Tibial nerve (tissue), 3 donors: Measurements from ENCODE around the gene DISC1.

ENCODE experiments used
- POLR2A ChIP-seq, 2 donors: fragments of 450-650 bp; IDR thresholded peaks; one replicate each; pipeline ENCODE4 v1.6.1; 2017; ENCODE audit warnings: antibody characterized with exemption in 2 of 2, mild to moderate bottlenecking in 2 of 2, moderate library complexity in 2 of 2
- TF ChIP-seq, protein P1 (sequence below), 5 experiments: fragments of 200-600 bp in 3 of 5; fragments of 450-650 bp in 2 of 5; sonication (generic) in 3 of 5; IDR thresholded peaks; one replicate each; pipeline ENCODE4 v1.5.1; 2016 to 2019; ENCODE audit warnings: antibody characterized with exemption in 5 of 5, mild to moderate bottlenecking in 3 of 5, moderate library complexity in 2 of 5

DNA sequence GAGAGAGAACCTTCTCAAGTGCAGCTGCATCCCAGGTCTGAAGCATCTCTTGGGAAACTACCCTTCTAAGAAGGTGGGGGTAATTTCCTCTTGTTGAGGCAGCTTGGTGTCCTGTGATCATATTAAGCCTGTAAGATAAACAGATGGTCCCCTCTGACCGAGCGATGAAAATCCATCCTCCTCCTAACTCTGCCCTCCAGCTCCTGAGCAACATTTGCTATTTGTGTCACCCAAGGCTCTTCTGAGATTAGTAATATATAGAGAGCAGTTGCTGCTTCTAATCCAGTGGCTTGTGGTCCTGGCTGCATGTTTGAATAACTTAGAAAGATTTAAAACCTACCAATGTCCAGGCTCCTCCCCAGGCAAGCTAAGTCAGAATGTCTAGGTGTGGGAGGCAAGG is 123.7 kb downstream of the DISC1 start:
- TF ChIP-seq, protein P1, sequence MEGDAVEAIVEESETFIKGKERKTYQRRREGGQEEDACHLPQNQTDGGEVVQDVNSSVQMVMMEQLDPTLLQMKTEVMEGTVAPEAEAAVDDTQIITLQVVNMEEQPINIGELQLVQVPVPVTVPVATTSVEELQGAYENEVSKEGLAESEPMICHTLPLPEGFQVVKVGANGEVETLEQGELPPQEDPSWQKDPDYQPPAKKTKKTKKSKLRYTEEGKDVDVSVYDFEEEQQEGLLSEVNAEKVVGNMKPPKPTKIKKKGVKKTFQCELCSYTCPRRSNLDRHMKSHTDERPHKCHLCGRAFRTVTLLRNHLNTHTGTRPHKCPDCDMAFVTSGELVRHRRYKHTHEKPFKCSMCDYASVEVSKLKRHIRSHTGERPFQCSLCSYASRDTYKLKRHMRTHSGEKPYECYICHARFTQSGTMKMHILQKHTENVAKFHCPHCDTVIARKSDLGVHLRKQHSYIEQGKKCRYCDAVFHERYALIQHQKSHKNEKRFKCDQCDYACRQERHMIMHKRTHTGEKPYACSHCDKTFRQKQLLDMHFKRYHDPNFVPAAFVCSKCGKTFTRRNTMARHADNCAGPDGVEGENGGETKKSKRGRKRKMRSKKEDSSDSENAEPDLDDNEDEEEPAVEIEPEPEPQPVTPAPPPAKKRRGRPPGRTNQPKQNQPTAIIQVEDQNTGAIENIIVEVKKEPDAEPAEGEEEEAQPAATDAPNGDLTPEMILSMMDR (IDR thresholded peaks at IDR 0.05): no peak
- TF ChIP-seq POLR2A (IDR thresholded peaks at IDR 0.05): no peak
